Measurements from ENCODE around the gene WWC2.

DNA sequence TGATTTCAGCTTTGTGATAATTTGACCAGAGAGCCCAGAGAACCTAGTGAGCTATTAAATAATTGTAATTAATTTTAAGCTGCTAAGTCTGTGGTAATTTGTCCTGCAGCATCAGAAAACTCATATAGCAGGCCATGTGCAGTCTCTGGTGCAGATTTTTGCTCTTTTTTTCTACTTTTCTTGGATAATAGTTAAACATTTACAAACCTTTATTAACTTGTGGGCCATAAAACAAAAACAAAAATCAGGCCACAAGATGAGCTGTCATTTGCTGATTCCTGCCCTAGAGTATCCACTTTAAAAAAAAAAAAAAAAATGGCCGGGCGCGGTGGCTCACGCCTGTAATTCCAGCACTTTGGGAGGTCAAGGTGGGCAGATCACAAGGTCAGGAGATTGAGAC, 121.2 kb downstream of the WWC2 start:
- TF ChIP-seq POLR2A (IDR thresholded peaks at IDR 0.05), result no peak
- TF ChIP-seq, protein P1, sequence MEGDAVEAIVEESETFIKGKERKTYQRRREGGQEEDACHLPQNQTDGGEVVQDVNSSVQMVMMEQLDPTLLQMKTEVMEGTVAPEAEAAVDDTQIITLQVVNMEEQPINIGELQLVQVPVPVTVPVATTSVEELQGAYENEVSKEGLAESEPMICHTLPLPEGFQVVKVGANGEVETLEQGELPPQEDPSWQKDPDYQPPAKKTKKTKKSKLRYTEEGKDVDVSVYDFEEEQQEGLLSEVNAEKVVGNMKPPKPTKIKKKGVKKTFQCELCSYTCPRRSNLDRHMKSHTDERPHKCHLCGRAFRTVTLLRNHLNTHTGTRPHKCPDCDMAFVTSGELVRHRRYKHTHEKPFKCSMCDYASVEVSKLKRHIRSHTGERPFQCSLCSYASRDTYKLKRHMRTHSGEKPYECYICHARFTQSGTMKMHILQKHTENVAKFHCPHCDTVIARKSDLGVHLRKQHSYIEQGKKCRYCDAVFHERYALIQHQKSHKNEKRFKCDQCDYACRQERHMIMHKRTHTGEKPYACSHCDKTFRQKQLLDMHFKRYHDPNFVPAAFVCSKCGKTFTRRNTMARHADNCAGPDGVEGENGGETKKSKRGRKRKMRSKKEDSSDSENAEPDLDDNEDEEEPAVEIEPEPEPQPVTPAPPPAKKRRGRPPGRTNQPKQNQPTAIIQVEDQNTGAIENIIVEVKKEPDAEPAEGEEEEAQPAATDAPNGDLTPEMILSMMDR (IDR thresholded peaks at IDR 0.05), result no peak
- TF ChIP-seq EP300 (IDR thresholded peaks at IDR 0.05), result no peak
- no peak for TF ChIP-seq POLR2AphosphoS5 (IDR thresholded peaks at IDR 0.05)
